T-helper 2 cell (primary cell): Measurements from ENCODE around the gene MSLN.

Experiments
- DNase-seq, 5 experiments: peaks; one replicate each; pipeline versions ENCODE4 v3.0.0 to v3.0.0-alpha.2; 2012 to 2022

MSLN gene

DNA sequence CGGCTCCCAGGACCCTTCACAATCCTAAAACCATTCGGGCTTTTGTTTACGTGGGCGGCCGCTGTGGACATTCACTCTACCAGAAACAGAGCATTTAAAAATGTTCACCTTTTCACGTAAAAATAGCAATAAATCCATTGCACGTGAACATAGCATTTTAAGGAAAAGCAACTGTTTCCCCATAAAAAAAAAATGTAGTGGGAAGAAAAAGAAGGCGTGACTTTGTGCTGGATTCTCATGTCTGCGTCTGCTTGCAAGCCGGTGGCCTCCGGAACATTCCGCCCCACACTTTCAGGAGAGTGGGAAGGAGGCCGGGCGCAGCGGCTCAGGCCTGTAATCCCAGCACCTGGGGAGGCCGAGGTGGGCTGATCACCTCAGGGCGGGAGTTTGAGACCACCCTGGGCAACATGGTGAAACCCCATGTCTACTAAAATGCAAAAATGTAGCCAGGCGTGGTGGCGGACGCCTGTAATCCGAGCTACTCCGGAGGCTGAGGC lies 53.4 kb downstream of the MSLN start:
- DNase-seq: no peak

DNA sequence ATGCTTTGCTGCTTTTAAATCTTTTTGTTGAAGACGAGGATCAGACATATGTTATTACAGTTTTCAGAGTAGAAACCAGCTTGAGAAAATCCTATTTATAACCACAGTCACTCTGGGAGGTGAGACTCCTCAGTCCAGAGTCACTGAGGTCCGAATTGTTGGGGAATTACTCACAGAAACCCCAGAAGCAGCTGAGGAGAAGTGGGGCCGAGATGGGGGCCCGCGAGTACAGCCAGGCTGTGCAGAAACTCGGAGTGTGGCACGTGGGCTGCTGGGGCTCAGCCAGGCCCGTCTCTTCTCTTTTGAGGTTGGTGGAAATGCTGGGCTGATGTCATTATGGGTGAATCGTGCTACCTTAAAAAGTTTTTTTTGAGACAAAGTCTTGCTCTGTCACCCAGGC lies 54.4 kb downstream of the MSLN start:
- DNase-seq: no peak

DNA sequence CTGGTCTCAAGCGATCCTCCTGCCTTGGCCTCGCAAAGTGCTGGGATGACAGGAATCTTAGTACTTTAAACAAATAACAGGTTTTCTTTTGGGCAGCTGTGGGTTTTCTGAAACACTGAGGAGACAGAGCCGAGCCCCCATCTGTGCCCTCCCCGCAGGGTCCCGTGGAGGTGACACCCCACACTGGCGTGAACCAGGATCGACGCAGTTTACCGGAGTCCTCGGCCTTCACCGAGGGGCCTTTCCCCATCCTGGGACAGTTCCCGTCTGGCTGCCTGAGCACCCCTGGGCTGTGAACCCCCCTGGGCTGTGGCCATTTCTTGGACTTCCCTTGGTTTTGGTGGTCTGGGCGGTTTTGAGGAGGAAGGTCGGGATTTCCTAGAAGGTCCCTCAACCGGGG lies 55.3 kb downstream of the MSLN start:
- no peak for DNase-seq

DNA sequence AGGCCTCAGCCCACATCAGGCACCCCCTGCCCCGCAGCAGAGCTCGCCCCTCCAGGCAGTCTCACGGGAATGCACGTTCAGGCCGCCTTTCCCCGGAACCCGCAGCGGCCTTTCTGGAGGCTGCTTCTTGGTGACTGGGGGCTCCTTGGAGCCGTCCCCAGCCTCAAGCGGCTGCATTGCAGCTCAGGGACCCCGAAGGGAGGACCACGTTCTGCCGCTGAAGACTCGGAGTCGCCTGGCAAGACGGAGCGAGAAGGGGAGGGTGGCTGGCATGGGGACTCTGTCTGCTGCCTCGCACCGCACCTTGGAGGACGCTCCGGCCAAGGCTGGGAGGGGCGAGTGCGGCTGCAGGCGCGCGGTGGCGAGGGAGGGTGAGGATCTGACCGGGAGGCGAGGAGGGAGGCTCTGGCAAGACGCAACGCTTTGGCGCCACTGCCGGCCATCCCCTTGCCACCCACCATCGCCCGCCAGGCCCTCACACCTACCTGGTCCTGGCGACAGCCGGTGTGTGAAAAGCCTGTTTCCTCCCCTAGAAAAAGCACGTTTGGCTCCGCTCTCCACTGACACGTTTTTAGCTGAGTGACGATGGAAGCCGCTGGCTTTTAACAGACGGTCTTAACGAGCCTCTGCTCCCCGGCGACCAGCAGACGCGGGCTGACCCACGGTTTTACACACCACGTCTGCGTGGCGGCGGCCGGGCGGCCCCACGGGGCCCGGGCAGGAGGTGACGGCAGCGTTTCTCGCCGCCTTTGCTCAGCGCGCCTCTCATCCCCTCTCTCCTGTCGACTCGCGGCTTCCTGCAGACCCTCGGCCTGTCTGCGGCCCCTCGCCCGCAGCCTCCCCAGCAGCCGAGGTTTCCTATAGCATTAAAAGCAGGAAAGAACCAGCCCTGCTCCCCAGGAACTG lies 56.7 kb downstream of the MSLN start:
- no peak for DNase-seq

DNA sequence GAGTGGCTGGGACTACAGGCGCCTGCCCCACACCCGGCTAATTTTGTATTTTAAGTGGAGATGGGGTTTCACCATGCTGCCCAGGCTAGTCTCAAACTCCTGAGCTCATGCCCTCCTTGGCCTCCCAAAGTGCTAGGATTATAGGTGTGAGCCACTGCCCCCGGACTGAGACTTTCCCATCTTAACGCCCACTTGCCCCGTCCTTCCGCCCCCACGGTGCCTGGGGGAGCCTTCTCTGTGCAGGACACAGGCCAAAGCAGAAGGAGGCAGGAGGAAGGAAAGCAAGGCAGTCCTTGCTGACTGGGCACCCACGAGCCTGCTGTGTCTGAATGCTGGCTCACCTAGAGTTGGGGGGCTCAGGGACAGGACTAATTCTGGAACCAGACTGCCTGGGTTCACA lies 57.6 kb downstream of the MSLN start:
- no peak for DNase-seq
